GM06990 (cell line): ENCODE measurements around the gene IRGC.
"Not testable (repeated sequence)": the region's sequence is repeated elsewhere in the genome, so short reads cannot be mapped to it uniquely, and the experiment has no call there.

ENCODE experiments used
- DNase-seq: peaks from one replicate; pipeline ENCODE4 v3.0.0-alpha.2; 2011; ENCODE audit not compliant: insufficient read length; ENCODE audit errors: extremely low read depth
- H3K27me3 ChIP-seq: replicated peaks from 2 replicates; pipeline ENCODE4 v1.6.0; 2011; ENCODE audit warnings: low read length; ENCODE audit not compliant: control insufficient read depth, insufficient read depth
- H3K36me3 ChIP-seq: 2 replicates; pipeline ENCODE4 v1.5.1; 2011; ENCODE audit warnings: low read length; ENCODE audit not compliant: control insufficient read depth, insufficient read depth
- H3K4me3 ChIP-seq: replicated peaks from 2 replicates; pipeline ENCODE4 v1.5.1; 2011; ENCODE audit warnings: low read depth, mild to moderate bottlenecking, control low read depth, low read length
- CTCF ChIP-seq: IDR thresholded peaks from 2 replicates; pipeline ENCODE4 v1.5.1; 2011; ENCODE audit warnings: low read length, control low read depth, mild to moderate bottlenecking, inconsistent platforms; ENCODE audit not compliant: insufficient read depth, poor library complexity, severe bottlenecking

IRGC gene

GRCh38 chr19:43762814-43763213, 46.9 kb downstream of the IRGC start:
- H3K36me3 ChIP-seq, result peaks cover 12% of the 10 kb centered on the region

GRCh38 chr19:43763473-43763939, 47.6 kb downstream of the IRGC start:
- Histone ChIP-seq H3K36me3 (peaks cover 16% of the 10 kb centered on the region), H3K27me3 (no peaks in the 10 kb centered on the region), H3K4me3 (no peak overlapping the region)
- peak; percentile 75 for DNase-seq
- no peak for TF ChIP-seq CTCF

More at GRCh38 chr19:43762814-43763213, 46.9 kb downstream of the IRGC start:
- DNase-seq, result no peak
- no peak for TF ChIP-seq CTCF
- Histone ChIP-seq H3K4me3 (no peak overlapping the region), H3K27me3 (no peaks in the 10 kb centered on the region)

- not testable (repeated sequence) for DNase-seq, H3K27me3 ChIP-seq
- peak overlapping the region; percentile 29 for H3K4me3 ChIP-seq
- peaks cover 25% of the 10 kb centered on the region for H3K36me3 ChIP-seq
Measured at GRCh38 chr19:43764684-43765083, 48.8 kb downstream of the IRGC start.

GRCh38 chr19:43765109-43765876, 49.4 kb downstream of the IRGC start:
- H3K4me3 ChIP-seq, result peak overlapping the region; percentile 29; the same call in 1 of the 2 replicates
- TF ChIP-seq CTCF, result no peak

GRCh38 chr19:43766755-43767043, 50.8 kb downstream of the IRGC start:
- no peak for DNase-seq
- H3K27me3 ChIP-seq, result no peaks in the 10 kb centered on the region
- peaks cover 39% of the 10 kb centered on the region for H3K36me3 ChIP-seq
- no peak overlapping the region for H3K4me3 ChIP-seq
- no peak for TF ChIP-seq CTCF

More at GRCh38 chr19:43765109-43765876, 49.4 kb downstream of the IRGC start:
- Histone ChIP-seq H3K36me3 (peaks cover 31% of the 10 kb centered on the region), H3K27me3 (no peaks in the 10 kb centered on the region)
- peak; percentile 90 for DNase-seq

- no peak for TF ChIP-seq CTCF
- Histone ChIP-seq H3K4me3 (no peak overlapping the region), H3K27me3 (no peaks in the 10 kb centered on the region), H3K36me3 (peaks cover 42% of the 10 kb centered on the region)
- no peak for DNase-seq
Measured at GRCh38 chr19:43767316-43767715, 51.4 kb downstream of the IRGC start.
